HEK293T (cell line): ENCODE measurements around the gene IPO5.

Source experiments
- FOXA1 ChIP-seq: fragments of 450-650 bp; IDR thresholded peaks from 2 replicates; pipeline ENCODE4 v1.6.1; 2016; ENCODE audit warnings: mild to moderate bottlenecking
- FOXM1 ChIP-seq: fragments of 450-650 bp; IDR thresholded peaks from 2 replicates; pipeline ENCODE4 v1.6.1; 2017; ENCODE audit warnings: mild to moderate bottlenecking, borderline replicate concordance
- HDGF ChIP-seq: fragments of 450-650 bp; IDR thresholded peaks from 2 replicates; pipeline ENCODE4 v1.6.1; 2017; ENCODE audit warnings: antibody characterized with exemption, borderline replicate concordance
- NFRKB ChIP-seq: fragments of 450-650 bp; IDR thresholded peaks from 2 replicates; pipeline ENCODE4 v1.6.1; 2016; ENCODE audit warnings: mild to moderate bottlenecking, moderate library complexity
- SP1 ChIP-seq: fragments of 450-650 bp; IDR thresholded peaks from 2 replicates; pipeline ENCODE4 v1.6.1; 2017
- SUZ12 ChIP-seq: fragments of 450-650 bp; IDR thresholded peaks from 2 replicates; pipeline ENCODE4 v1.6.1; 2016; ENCODE audit warnings: mild to moderate bottlenecking
- TARDBP ChIP-seq: fragments of 450-650 bp; IDR thresholded peaks from 2 replicates; pipeline ENCODE4 v1.6.1; 2016

DNA sequence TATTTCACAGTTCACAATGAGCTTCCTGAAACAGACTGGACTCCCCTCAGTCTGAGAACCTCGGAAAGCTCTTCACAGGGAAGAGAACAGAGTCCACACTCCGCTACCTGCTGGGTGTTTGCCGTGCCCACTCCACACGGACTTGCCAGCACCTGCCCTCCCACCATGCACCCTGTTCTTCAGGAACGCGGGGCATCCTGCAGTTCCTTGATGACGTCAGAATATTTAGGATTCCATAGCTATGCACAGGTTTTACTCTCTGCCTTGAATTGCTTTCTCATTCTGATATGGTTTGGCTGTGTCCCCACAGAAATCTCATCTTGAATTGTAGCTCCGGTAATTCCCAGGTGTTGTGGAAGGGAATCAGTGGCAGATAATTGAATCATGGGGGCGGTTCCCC is 115.0 kb downstream of the IPO5 start:
- TF ChIP-seq HDGF = no peak
- TF ChIP-seq NFRKB = no peak
- no peak for TF ChIP-seq TARDBP
- TF ChIP-seq SUZ12 = no peak
- TF ChIP-seq FOXM1 = no peak
- no peak for TF ChIP-seq SP1
- no peak for TF ChIP-seq FOXA1
